GM21529 (cell line): Measurements from ENCODE around the gene KCNK3.

Experiments
- ATAC-seq: cut with Tn5 transposase; IDR thresholded peaks from one replicate; pipeline ENCODE4 v1.9.1; 2021; ENCODE audit not compliant: unreplicated experiment

The KCNK3 gene

GRCh38 chr2:26687801-26688200, 4.7 kb upstream of the KCNK3 start:
- no peak for ATAC-seq

GRCh38 chr2:26691161-26691560, 1.4 kb upstream of the KCNK3 start:
- ATAC-seq = no peak

GRCh38 chr2:26691881-26692278, 642 bp upstream of the KCNK3 start:
- ATAC-seq = no peak

- no peak for ATAC-seq
These were observed 651 bp downstream of the KCNK3 start for GRCh38 chr2:26692897-26693849.

DNA sequence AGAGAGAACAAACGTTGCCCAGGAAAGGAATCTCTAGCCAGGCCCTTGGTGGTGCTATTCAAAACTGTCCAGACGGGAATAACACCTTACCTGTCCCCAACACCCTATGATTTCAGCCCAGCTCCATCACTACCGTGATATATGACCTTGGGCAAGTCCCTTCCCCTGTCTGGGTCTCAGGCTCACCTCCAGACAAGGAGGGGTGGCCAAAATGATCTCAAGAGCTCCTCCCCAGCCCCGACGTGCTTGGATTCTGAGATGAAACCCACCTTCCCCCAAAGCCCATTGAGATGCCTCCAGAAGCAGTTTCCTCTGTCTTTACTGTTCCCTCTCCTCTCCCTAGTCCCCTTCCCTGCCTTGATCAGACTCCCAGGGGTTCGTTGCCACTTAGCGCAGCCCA, 1.5 kb downstream of the KCNK3 start:
- ATAC-seq = no peak

DNA sequence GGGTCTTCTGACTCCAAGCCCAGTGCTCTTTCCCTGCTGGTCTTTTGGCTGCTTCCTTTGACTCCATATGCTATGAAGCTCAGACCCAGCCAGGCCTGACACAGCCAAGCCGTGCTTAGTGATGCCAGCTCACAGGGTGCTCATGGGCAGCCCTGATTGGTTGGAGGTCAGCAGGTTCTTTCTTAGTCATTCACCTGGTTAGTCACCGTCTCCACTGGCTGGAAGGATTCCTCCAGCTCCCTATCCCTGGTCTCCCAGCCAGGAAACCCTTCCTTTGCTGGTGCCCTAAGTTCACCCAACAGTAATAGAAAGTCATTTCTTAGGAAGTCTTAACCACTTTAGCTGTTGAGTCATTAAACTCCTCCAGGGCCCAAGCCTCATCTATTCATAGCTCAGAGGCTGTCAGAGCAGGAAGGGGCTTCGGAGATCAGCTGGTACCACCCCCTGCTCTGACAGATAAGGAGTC, 3.9 kb downstream of the KCNK3 start:
- ATAC-seq = no peak

DNA sequence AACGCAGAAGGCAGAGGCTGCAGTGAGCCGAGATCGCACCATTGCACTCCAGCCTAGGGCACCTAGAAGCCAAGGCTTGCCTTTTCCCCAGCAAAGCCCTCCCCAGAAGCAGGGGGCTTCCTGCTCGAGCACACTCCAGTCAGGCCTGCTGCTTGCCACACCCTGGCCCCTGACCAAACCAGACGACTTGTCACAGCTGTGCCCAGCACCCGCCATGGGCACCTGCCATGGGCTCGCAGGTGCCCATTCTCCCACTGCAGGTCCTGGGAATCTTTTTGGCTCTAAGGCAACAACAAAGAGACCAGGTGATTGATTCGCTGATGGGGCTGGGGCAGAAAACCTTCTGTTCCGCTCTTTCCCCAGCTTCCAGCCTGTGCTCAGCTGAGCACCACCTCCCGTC, 4.9 kb downstream of the KCNK3 start:
- ATAC-seq = no peak

GRCh38 chr2:26699295-26699694, 6.8 kb downstream of the KCNK3 start:
- no peak for ATAC-seq

DNA sequence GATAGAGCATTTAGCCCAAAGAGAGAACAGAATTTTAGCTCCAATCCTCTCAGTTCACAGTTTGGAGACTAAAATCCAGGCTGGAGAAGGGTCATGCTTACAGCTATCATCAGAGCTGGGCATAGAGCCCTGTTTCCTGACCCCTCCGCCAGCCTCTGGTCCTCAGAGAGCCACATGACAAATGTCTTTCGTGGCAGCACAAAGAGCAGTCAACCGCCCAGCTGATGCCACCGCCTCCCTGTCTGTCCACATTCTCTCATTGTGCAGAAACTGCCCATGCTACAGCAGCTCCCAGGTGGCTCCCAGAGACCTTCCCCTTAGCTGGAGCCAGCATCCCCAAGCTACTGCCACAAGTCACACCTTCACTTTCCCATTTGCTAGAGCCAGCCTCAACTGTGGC, 7.6 kb downstream of the KCNK3 start:
- no peak for ATAC-seq

- ATAC-seq = no peak
These were observed 9.1 kb downstream of the KCNK3 start for GRCh38 chr2:26701596-26701995.

DNA sequence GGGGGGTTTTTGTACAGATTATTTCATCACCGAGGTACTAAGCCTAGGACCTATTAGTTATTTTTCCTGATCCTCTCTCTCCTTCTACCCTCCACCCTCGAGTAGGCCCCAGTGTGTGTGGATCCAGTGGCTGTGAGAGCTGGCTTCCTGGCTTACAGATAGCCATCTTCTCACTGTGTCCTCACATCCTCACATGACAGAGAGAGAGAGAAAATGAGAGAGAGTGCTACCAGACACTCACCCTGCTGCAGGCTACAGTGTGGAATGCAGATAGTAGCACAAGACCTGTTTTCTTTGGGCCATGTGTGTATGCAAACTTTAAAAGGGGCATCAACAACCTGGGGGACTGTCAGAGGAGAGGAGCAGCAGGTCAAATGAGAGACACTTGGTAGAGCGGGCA, 9.5 kb downstream of the KCNK3 start:
- ATAC-seq = no peak

- no peak for ATAC-seq
These were observed 12.0 kb downstream of the KCNK3 start for GRCh38 chr2:26704441-26704977.

DNA sequence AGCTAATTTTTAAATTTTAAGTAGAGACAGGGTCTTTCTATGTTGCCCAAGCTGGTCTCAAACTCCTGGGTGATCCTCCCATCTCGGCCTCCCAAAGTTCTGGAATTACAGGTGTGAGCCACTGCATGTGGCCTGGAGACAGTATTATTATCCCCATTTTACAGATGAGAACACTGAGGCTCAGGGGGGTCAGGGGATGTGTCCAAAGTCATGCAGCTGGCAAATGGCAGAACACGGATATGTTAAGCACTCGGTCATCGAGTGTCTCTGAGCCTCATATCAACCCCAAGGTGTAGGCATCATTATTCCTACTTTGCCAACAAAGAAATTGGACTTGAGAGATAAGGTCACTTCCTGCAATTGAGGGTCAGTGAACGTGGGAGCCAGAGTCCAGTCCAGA, 12.6 kb downstream of the KCNK3 start:
- ATAC-seq = no peak

- ATAC-seq = no peak
These were observed 13.6 kb downstream of the KCNK3 start for GRCh38 chr2:26706093-26706492.

DNA sequence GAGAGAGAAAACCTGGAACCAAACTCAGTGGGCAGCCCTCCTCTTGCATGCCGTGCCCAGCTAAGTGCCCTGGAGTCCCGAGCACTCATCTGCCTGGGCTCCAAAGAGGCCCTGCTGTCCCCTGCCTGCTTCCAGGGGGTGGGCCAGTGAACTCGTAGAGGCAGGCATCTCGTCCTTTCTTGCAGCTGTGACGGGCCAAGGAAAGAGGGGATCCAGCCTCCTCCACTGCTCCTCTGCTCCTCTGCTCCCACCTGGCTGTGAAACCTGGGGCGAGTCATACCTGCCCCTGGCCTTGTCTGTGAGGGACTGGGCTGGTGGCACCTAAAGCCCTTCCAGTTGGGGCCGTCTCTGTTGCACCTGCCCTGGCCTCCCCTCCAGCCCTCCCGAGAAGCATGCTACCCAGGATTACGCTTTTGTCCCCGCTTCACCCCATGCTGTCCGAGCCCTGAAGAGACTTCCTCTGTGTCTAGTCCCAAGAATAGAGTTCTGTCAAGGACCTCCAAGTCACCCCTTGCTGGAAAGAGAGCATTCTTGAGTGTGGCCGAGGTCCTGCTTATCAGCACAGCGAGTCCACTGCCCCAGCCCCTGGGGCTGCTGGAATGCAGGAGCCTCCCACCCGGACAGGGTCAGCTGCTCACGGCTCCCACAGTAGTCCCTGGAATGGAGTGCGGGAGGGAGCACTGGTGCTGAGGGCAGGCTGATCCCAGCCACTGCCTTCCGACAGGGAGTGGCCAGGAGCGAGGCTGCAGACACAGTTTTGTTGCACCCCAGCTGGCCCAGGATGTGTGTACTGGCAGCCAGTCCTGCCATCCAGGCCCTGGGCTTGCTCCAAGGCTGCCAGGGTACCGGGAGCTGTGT, 14.3 kb downstream of the KCNK3 start:
- ATAC-seq = no peak

GRCh38 chr2:26707747-26708146, 15.2 kb downstream of the KCNK3 start:
- no peak for ATAC-seq

DNA sequence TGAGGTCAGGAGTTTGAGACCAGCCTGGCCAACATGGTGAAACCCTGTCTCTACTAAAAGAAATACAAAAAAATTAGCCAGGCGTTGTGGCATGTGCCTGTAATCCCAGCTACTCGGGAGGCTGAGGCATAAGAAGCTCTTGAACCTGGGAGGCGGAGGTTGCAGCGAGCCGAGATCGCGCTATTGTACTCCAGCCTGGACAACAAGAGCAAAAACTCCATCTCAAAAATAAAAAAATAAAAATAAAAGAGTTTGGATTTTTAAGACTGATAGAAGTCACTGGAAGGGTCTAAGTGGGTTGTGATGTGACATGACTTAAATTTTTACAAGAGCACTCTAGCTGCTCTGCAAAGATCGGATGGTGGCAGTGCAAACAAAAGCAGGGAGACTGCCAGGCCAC, 15.9 kb downstream of the KCNK3 start:
- no peak for ATAC-seq

GRCh38 chr2:26709323-26710110, 17.0 kb downstream of the KCNK3 start:
- no peak for ATAC-seq

- ATAC-seq = no peak
These were observed 17.6 kb downstream of the KCNK3 start for GRCh38 chr2:26710145-26710544.

GRCh38 chr2:26710743-26711456, 18.4 kb downstream of the KCNK3 start:
- ATAC-seq = no peak
